HG03175 (cell line): ENCODE results near the gene SERPINA4.
"Not testable (repeated sequence)": the region's sequence is repeated elsewhere in the genome, so short reads cannot be mapped to it uniquely, and the experiment has no call there.

Experiments used
- ATAC-seq: cut with Tn5 transposase; IDR thresholded peaks from one replicate; pipeline ENCODE4 v1.9.1; 2021; ENCODE audit warnings: mild to moderate bottlenecking, moderate library complexity; ENCODE audit not compliant: unreplicated experiment

SERPINA4 gene

DNA sequence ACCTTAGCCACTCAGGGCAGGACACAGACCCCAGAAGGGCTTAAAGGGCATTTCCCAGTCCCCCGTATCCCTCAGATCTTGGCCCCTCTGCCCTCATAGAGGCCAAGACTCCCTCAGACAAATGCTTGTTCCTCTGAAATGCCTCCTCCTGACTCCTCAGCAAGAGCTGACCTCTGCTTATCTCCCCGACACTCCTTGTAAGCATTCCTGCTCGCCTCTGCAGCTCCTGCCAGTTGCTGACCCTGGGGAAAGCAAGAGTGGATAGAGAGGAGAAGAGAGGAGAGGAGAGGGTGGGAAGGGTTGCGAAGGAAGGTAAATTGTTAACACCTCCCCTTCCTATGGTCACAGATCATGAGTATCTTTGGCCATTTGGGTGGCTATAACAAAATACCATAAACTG is 27.1 kb downstream of the SERPINA4 start:
- ATAC-seq, result no peak

DNA sequence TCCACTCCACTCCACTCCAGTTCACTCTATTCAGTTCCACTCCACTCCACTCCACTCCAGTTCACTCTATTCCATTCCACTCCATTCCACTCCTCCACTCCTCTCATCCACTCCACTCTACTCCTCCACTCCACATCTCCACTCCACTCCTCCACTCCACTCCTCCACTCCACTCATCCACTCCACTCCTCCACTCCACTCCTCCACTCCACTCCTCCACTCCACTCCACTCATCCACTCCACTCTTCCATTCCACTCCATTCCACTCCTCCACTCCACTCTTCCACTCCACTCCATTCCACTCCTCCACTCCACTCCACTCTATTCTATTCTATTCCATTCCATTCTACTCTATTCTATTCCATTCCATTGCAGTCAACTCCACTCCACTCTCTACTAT is 29.8 kb downstream of the SERPINA4 start:
- ATAC-seq, result no peak

GRCh38 chr14:94591871-94592270 is 30.6 kb downstream of the SERPINA4 start:
- ATAC-seq, result no peak

DNA sequence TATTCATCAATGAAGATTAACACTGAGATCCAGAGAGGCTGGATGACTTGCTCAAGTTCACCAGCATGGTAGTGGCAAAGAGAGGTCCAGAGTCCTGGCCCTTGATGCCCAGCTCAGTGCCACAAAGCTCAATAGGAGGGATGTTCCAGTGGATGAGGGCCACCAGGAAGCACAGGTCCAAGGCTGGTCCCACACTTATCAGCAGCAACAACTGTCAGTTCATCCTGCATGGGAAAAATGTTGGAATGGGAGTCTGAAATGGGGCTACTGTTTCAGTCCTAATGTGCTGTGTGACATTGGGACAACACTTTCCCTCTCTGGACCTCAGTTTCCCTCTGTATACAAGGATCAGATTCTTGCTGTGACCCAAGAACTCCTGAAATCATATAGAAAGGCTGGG is 31.2 kb downstream of the SERPINA4 start:
- no peak for ATAC-seq

DNA sequence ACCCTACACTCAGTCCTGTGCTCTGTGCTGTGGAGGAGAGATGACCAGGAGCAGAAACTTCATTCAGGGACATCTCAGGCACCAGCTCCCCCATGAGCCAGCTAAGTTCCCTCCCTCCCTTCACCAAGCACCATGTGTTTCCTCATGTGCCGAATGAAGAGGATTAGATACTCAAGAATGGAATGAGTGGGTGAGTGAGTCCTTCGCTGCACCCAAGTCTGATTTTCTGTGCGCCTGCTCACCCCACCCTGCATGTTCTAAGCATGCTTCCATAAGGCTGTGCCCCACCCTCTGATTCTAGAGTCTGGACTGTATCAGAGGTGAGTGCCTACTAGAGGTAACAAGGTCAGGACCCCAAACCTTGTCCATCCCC is 32.1 kb downstream of the SERPINA4 start:
- no peak for ATAC-seq

DNA sequence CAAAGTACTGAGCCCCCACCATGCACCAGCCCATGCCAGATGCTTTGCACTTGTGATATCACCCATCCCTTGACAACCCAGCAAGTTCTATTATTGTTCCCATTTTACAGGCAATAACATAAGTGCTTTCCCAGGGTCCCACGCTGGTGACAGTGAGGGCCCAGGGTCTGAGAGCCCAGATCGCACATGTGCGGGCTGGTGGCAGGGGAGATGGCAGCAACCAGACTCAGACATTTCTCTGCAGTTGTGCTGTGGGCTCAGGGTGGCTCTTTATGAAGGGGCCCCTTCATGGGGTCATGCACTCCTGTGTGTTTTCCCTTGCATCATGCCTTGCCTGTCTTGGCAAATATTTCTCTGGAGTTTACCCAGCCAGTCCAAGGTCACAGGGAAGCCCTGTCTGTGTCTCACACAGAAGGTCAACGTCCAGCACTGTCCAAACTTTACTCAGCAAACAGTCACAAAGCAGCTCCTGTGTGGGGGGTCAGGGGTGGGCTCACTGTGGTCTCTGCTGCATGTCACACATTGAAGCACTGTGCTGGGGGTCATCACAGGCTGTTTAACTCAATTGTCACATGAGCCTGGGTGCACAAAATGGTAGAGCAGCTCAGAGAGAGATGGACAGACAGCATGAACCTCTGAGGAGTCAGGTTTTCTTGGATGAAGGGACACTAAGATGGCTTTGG is 32.6 kb downstream of the SERPINA4 start:
- ATAC-seq, result no peak

- ATAC-seq, result no peak
Measured at GRCh38 chr14:94594441-94594840, 33.2 kb downstream of the SERPINA4 start.

- ATAC-seq, result no peak
Measured at GRCh38 chr14:94595912-94596311, 34.7 kb downstream of the SERPINA4 start.

DNA sequence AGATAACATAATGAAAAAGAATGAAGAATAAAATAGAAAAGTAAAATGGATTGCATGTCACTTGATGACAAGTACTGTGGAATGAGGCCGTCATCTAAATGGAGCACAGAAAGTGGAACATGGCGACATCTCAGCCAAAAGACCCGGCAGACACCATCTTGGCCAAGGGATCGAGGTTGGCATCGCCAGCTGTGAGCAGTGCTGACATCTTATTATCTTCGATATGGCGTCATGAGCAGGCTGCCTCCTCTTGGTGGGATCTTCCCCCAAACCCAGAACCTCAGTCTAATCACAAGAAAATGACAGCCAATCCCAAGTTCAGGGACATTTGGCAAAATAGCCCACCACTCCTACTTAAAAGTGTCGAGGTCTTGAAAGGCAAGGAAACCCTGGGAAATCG is 35.1 kb downstream of the SERPINA4 start:
- no peak for ATAC-seq

GRCh38 chr14:94597788-94598187 is 36.5 kb downstream of the SERPINA4 start:
- ATAC-seq, result no peak

- ATAC-seq, result no peak
Measured at GRCh38 chr14:94598506-94598815, 37.2 kb downstream of the SERPINA4 start.

DNA sequence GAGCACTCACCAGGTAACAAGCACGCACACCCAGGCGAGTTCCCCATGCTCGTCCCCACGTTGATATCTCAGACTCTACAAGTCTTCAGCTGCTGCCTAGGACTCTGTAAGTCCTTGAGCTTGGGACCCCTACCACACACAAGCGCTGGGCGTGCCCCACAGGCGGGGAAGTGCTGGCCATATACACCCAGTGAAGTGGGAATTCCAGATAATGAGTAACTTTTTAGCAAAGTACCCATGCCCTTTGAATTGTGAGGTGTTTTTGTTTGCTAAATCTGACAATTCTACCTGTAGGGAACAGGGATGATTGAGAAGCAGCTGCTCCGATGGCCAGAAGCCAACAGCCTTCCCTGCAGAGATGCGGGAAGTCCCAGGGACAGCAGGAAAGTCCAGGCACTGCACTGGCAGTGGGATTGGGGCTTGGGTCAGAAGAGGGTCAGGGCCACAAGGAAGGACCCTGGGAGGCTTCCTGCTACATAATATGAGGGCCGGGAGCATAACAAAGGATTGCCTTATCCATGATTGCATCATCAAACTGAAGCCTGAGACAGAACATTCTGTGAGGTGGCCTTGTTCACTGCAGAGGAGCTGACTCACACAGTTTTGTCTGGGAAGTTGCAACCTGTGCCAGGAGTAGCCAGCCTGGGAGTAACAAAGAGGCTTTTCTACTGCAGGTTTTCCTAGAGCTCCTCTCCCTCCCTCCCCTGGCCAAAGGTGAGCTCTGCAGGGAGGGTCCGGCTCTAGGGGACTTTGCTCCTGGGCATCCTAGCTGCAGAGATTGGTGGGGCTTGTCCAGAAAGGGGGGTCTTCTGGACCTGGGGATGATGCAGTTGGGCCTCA is 37.8 kb downstream of the SERPINA4 start:
- no peak for ATAC-seq

GRCh38 chr14:94599656-94600004 is 38.4 kb downstream of the SERPINA4 start:
- no peak for ATAC-seq

DNA sequence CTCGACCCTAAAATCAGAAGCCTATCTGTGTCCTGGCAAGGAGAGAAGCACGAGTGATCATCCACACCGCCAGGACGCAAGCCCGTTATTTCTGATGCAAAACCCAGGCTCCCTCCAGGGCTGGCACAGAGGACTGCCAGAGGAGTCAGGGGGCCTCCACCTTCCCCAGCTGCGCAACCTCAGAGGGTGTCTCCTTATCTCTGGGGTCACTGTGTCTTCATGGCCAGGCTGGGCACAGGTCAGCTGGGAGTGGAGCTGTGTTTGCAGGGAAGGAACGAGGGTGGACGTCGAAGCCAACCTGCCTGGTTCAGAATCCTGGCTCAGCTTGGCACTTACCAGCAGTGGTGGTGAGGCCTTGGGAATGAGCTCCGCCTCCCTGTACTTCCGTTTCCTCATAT is 38.9 kb downstream of the SERPINA4 start:
- ATAC-seq, result no peak

GRCh38 chr14:94601884-94602391 is 40.7 kb downstream of the SERPINA4 start:
- ATAC-seq, result no peak

- no peak for ATAC-seq
Measured at GRCh38 chr14:94602722-94603121, 41.5 kb downstream of the SERPINA4 start.

GRCh38 chr14:94605361-94605760 is 44.1 kb downstream of the SERPINA4 start:
- ATAC-seq, result no peak

DNA sequence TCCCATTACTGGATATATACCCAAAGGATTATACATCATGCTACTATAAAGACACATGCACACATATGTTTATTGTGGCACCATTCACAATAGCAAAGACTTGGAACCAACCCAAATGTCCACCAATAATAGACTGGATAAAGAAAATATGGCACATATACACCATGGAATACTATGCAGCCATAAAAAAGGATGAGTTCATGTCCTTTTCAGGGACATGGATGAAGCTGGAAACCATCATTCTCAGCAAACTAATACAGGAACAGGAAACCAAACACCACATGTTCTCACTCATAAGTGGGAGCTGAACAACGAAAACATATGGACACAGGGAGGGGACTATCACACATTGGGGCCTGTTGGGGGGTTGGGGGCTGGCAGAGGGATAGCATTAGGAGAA is 47.7 kb downstream of the SERPINA4 start:
- not testable (repeated sequence) for ATAC-seq

- ATAC-seq, result no peak
Measured at GRCh38 chr14:94611179-94611578, 49.9 kb downstream of the SERPINA4 start.

- ATAC-seq, result no peak
Measured at GRCh38 chr14:94612174-94612573, 50.9 kb downstream of the SERPINA4 start, which contains the start of gene SERPINA3. SERPINA3 (plus strand) TSS chr14:94612391; CDS start chr14:94614442, 2,051 bp downstream.

- ATAC-seq, result no peak
Measured at GRCh38 chr14:94612580-94613554, 51.6 kb downstream of the SERPINA4 start.
